Measurements from ENCODE around the gene SAMHD1. TPM values are rescaled to one million over a fixed set of nuclear protein-coding genes. Genes with fewer than 3 reads are reported as not detected.

SAMHD1 gene
- total RNA-seq, 2 experiments from 2014 or later, result 10.6 to 20.8 TPM

- no peaks in the 10 kb centered on the region for H3K9me2 ChIP-seq (ENCODE audit: insufficient read depth, low read length)
- H3K36me3 ChIP-seq (ENCODE audit: insufficient read depth, low read length), result peaks cover 7% of the 10 kb centered on the region
- no TSS peak for BruUV-seq (replicated peaks)
- H3K4me2 ChIP-seq (ENCODE audit: low read length), result peak overlapping the region; percentile 16; the same call in 1 of the 2 replicates
- peak overlapping the region; percentile 9 for H3K27ac ChIP-seq (ENCODE audit: low read depth, low read length, poor library complexity, severe bottlenecking)
- peaks cover 6% of the 10 kb centered on the region for H3K9me3 ChIP-seq (ENCODE audit: low read length)
- no peak overlapping the region for H3K4me3 ChIP-seq (ENCODE audit: low read depth, low read length, poor library complexity, severe bottlenecking)
- peaks cover 71% of the 10 kb centered on the region for H3K4me1 ChIP-seq (ENCODE audit: insufficient read depth, low read length, poor library complexity, severe bottlenecking)
- H2AFZ ChIP-seq (ENCODE audit: low read length), result no peak overlapping the region; the same call in 1 of the 2 replicates
- POLR2A ChIA-PET, result interaction anchor here (0.8 to 7.8 kb wide), 2 partner anchors 14 to 15 kb away, joined by 3 to 87 read pairs; no protein-coding TSS in a partner anchor
- H3K79me2 ChIP-seq (ENCODE audit: insufficient read depth, low read depth, low read length), result no peaks in the 10 kb centered on the region
- CTCF ChIA-PET (ENCODE audit: unreplicated experiment), result interaction anchor here (1.0 kb wide), 1 partner anchor 12 kb away, joined by 3 read pairs; no protein-coding TSS in a partner anchor
- TF ChIP-seq EZH2phosphoT487 (IDR thresholded peaks at IDR 0.05; ENCODE audit: borderline replicate concordance, low read depth, low read length) (no peak), CTCF (conservative IDR thresholded peaks at IDR 0.05; ENCODE audit: low read length) (no peak)
- peak; percentile 33 for DNase-seq (ENCODE audit: low spot score)
- H4K20me1 ChIP-seq (ENCODE audit: insufficient read depth, low read length), result no peaks in the 10 kb centered on the region
- intact Hi-C loops (cut with micrococcal nuclease; ENCODE audit: unreplicated experiment), result no loop called here
Observed at GRCh38 chr20:36849333-36850065, 102.0 kb downstream of the SAMHD1 start.

GRCh38 chr20:36848677-36849076 lies 102.8 kb downstream of the SAMHD1 start:
- peaks cover 7% of the 10 kb centered on the region for H3K36me3 ChIP-seq (ENCODE audit: insufficient read depth, low read length)
- H3K9me3 ChIP-seq (ENCODE audit: low read length), result peaks cover 6% of the 10 kb centered on the region
- H3K4me2 ChIP-seq (ENCODE audit: low read length), result peak overlapping the region; percentile 16; the same call in 1 of the 2 replicates
- no peaks in the 10 kb centered on the region for H3K9me2 ChIP-seq (ENCODE audit: insufficient read depth, low read length)
- H3K4me1 ChIP-seq (ENCODE audit: insufficient read depth, low read length, poor library complexity, severe bottlenecking), result peaks cover 79% of the 10 kb centered on the region
- intact Hi-C loops (cut with micrococcal nuclease; ENCODE audit: unreplicated experiment), result no loop called here
- H3K4me3 ChIP-seq (ENCODE audit: low read depth, low read length, poor library complexity, severe bottlenecking), result no peak overlapping the region
- H3K79me2 ChIP-seq (ENCODE audit: insufficient read depth, low read depth, low read length), result no peaks in the 10 kb centered on the region
- ChIA-PET POLR2A (interaction anchor here (0.8 to 7.8 kb wide), 4 partner anchors 13 to 34 kb away, joined by 3 to 87 read pairs (median 4); no protein-coding TSS in a partner anchor), CTCF (ENCODE audit: unreplicated experiment) (interaction anchor here (1.0 to 3.9 kb wide), 2 partner anchors 13 kb away, joined by 3 to 22 read pairs; no protein-coding TSS in a partner anchor)
- no peak for DNase-seq (ENCODE audit: low spot score)
- H3K27ac ChIP-seq (ENCODE audit: low read depth, low read length, poor library complexity, severe bottlenecking), result no peak overlapping the region
- no peak overlapping the region for H2AFZ ChIP-seq (ENCODE audit: low read length)
- no peaks in the 10 kb centered on the region for H4K20me1 ChIP-seq (ENCODE audit: insufficient read depth, low read length)
- no peak for TF ChIP-seq CTCF (conservative IDR thresholded peaks at IDR 0.05; ENCODE audit: low read length)
- no peak for TF ChIP-seq EZH2phosphoT487 (IDR thresholded peaks at IDR 0.05; ENCODE audit: borderline replicate concordance, low read depth, low read length)
- no TSS peak for BruUV-seq (replicated peaks)
